T-helper 2 cell (primary cell): ENCODE results near the gene CRADD.
"Not testable (repeated sequence)": the region's sequence is repeated elsewhere in the genome, so short reads cannot be mapped to it uniquely, and the experiment has no call there.

ENCODE experiments used
- DNase-seq, 5 experiments: peaks; one replicate each; pipeline versions ENCODE4 v3.0.0 to v3.0.0-alpha.2; 2012 to 2022
- total RNA-seq, 2 donors: gene quantifications; one replicate each; lab custom pipeline; 2026; lab: John Stamatoyannopoulos, UW

The CRADD gene
- total RNA-seq: 5.9 to 13.5 reads per million in 2 donors

DNA sequence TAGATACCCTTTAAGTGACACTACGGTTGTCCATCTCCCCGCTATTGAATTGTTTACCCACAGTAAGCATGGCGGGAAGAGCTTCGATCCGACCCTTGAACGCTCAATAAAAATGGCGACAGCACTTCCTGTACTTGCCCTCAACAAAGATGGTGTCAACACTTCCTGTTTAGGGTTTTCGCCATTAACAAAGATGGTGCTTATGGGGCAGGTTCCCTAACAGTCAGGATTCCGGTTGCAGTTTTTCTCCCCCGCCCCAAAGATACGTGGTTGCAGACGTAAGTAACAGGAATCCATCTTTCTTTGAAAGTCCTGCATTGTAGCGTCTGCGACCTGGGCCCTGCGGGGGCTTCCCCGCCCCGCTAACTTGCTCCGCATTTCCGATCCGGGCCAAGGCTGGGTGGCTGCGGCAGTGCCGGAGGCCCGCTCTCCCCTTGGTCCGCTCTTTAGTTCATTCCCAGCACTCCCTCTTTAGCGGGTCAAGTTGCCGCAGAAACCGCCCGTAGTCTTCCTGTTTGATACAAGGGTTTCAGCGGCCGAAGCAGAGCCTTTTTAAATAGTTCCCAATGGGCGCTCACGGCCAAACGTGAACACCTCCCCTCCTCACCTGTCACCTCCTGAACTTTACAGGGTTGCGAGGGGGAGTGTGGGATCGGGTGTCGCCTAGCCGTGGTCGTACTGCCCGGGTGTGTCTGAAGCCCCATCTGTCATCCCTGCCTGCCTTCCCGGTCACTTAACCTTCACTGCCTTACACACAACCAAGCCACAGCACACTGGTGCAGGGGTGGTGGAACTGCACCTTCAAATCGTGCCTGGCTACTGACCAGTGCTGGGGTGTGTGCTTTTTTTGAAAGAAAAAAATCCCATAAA is at the start of gene CRADD:
Gene CRADD, plus strand, starts transcription at position 181 of the 870 bp plus-strand sequence.
- DNase-seq: peak; percentile 63 to 99 (median 83)

DNA sequence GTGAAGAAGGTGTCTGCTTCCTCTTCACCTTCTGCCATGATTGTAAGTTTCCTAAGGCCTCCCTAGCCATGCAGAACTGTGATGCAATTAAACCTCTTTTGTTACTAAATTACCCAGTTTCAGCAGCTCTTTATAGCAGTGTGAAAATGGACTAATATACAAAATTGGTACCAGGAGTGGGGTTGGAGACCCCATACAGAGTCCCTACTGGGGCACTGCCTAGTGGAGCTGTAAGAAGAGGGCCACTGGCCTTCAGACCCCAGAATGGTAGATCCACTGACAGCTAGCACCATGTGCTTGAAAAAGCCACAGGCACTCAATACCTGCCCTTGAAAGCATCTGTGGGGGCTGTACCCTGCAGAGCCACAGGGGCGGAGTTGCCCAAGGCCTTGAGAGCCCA is 44.8 kb upstream of the CRADD start:
- DNase-seq: no peak

DNA sequence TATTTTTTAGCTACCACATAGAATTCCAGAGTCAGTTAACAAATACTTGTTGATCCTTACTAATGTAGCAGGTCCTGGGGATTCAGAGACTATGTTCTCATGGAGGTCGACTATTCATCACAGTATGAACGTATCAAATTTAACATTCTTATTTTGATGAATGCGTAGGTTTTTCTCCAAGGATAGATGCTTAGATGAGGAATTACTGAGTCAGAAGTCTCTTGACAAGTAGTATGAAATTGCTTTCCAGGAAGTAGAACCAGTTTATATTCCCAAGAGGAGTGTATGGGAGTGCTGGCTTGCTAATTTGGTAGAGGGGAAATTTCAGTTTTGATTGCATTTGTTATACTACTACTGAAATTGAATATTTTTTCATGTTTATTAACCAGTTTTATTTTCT is 42.8 kb upstream of the CRADD start:
- DNase-seq: no peak

DNA sequence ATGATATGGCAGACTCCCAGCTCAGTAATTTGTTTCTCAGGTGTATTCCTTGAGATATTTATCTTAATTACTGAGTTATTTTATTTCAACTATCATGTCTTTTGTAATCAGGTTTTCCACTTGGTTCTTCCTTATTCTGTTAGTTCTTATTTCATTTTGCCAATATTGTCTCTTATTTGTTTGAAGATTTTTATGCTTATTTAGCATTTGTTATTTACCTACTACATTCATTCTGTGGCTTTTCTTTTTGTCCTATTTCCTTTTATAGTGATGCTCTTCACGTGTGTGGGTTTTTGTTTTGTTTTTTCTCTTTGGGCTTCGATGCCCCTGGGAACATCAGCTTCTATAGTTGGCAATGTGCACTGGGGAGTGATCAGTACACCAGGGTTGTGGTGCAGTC is 40.5 kb upstream of the CRADD start:
- no peak for DNase-seq

DNA sequence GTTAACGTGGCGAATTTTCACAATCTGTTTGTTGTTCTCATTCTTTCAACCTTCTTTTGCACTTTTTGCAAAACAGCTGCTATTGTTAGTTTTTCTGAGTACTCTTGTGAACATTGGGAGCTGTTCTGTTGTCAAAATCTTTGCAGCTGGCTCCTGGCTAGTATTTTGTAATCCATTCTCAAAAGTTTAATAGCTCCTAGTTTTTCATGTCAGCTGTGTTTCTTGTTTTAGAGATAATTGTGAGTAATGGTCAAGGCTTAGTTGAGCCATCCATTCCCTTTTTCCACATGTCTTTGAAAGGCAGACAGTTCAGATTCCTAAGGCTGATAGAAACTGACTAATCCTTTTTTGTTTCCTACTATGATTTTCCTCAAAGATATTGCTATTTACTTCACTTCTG is 39.1 kb upstream of the CRADD start:
- DNase-seq: no peak

DNA sequence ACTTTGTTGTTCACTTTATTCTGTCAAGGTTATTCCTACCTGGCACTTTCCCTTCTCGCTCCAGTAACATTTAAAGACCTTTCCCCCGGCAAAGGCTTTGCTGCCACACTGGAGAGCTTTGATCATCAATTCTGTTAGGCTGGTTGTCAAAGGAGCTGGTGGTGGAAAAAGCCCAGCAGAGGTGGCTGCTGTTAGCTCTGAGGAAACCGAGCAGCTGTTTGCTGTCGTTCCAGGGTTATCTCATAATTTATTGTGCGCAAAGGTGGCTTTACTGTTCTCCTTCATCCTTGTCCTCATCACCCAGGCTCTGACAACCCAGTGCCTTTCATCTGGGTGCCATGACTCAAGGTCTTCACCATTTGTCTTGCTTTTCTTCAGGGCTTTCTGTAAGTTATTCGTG is 38.2 kb upstream of the CRADD start:
- DNase-seq: no peak

DNA sequence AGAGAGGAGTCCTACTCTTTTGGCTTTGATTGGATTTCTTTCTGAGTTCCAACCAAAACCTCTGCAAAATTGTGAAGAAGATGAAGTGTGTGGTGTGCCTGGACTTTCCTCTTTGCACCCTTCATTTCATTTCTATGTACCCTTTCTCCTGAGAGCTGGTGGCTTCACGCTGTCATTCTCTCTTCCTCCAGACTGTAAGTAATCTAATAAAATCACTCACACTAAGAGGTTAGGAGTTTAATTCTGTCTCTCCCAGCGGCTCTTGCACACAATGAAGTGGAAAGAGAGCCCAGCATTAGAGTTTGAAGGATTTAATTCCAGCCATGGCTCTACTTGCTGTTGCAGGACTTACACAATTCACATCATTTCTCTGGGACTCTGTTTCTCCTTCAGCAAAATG is 37.8 kb upstream of the CRADD start:
- DNase-seq: no peak

DNA sequence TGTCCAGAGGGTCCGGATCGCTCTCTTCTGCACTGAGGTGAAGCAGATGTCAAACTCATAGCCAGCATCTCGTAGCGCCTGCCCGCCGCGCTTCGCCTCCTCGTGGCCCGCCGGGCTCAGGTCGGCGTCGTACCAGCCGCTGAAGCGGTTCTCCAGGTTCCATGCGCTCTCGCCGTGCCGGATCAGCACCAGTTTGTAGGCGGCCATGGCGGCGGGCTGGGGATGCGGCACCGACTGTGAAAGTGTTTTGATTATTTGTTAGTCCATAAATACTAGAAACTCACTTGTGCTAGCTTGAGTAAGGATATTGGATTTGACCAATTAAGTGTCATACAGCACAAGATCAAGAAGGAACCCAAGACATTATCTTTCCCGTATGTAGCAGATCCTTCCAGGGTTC is 35.8 kb upstream of the CRADD start:
- DNase-seq: not testable (repeated sequence)

DNA sequence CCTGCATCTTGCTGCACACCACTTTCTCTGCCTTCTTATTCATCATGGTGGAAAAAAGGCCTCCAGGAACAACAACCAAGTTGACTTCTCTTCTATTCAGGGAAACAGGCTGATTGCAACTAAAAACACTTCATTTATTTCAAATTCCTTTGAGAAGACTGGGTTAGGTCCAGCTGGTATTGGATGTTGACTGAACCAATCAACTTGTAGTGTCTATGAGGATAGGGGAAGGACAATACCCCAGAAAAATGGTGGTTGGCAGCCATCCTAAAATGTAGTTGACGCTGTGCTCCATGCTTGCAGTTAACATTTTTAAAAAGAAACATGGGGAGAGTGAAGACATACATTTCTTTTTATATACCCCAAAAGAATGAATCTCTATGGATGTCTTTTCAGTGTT is 34.4 kb upstream of the CRADD start:
- DNase-seq: no peak

DNA sequence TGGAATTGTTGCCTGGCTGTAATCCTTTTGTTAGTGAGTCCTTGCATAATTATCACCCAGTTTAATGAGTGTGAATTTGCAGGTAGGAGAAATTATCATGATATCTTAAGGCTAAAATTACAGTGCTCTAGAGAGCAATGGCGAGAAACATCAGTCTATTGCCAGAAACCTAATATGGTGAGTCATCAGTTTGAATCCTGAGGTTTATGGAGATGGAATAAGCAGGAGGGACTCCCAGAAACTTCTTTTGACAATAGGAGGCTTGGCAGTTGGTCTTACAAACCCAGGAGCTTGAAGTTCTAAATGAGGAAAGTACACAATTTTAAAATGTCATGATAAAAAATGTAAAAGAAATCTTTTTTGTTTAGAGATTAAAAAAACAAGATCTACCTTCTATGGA is 31.5 kb upstream of the CRADD start:
- no peak for DNase-seq

DNA sequence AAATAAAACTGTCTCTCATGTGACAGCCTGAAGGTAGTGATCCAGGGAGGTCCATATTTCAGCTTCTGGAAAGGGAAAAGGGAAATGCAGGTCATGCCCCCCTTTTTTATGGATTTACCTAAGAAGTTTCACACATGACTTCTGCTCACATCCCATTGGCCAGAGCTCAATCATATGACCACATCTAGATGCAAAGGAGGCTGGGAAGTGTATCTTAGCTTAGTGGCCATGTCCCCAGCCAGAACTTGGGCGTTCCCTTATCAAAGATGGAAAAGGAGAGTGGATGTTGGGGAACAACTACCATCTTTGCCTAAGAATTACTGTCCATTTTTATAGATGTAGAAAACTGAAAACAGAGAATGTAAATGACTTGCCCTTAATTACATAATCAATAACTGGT is 26.5 kb upstream of the CRADD start:
- DNase-seq: no peak

DNA sequence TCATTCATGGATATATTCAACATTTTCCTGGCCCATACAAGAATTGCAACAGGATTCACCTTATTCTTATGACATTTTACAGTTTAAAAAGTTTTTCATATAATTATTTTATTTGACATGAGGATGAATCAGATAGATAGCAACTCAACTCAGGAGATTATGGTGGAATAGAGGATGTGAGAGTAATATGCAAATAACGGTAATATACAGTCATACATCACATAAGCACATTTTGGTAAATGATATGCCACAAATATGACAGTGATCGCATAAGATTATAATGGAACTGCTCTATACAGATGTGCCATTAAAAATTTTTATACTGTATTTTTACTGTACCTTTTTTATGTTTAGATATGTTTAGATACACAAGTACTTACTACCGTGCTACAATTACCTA is 24.1 kb upstream of the CRADD start:
- DNase-seq: no peak

DNA sequence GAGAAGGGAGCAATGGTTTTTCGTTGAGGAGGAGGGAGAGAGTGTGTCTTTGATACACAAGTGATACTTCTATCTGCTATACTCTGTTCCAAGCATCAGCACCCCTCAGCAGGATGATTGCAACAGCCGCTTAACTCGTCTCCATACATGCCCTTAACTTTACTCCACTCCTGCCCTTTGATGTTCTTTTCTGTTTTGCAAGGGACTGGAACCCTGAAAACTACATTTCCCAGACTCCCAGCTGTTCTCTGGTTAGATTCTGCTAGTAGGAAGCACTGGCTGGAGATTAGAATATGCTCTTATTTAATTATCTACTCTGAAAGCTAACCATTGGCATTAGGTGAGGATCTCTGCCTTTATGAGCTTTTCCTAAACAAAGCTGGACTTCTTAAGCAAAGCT is 23.5 kb upstream of the CRADD start:
- no peak for DNase-seq

DNA sequence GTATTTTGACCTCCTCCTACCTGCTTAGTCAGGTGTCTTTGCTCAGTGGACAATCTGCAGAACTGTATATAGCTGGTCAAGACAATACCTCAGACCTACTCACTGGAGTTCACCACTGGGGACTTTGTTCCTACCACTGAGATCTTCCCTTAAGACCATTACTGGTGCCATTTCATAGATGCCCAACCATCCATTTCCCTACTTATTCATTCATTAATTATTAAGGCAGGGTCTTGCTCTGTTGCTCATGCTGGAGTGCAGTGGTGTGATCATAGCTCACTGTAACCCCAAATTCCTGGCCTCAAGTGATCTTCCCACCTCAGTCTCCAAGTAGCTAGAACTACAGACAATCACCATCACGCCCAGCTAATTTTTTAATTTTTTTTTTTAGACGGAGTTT is 22.8 kb upstream of the CRADD start:
- DNase-seq: no peak

DNA sequence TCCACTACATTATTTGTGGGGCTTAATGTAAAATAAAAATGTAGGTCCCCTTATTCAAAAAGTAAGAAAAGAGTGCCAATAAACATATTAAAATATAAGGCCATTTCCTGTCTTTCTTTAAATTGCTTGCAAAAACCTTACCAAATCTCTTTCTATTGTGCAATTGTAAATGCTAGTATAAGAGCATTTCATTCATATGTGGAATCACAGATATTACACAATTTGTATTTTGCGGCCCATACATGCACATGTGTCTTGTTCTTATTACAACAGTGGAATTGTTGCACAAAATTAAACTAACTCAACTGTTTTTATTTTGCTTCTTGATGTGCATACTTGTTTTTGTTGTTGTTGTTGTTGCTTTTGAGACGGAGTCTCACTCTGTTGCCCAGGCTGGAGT is 20.1 kb upstream of the CRADD start:
- no peak for DNase-seq

DNA sequence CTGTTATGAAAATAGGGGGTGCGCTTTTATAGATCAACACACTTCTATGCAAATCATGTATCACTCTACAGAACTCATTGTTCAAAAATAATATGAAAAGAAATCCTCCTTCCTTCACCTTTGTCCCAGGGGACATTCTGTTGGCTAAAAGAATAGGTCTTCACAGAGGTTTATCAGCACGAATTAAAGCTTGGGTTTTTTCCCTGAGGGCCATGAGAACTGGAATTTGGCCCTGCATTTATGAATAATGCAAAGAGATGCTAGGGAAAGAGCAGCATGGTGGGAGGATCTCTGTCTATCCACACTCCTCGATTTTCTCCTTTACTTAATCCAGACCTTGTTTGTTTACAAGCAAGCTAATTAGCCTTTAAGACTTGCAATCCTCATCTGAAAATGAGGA is 16.2 kb upstream of the CRADD start:
- DNase-seq: no peak

DNA sequence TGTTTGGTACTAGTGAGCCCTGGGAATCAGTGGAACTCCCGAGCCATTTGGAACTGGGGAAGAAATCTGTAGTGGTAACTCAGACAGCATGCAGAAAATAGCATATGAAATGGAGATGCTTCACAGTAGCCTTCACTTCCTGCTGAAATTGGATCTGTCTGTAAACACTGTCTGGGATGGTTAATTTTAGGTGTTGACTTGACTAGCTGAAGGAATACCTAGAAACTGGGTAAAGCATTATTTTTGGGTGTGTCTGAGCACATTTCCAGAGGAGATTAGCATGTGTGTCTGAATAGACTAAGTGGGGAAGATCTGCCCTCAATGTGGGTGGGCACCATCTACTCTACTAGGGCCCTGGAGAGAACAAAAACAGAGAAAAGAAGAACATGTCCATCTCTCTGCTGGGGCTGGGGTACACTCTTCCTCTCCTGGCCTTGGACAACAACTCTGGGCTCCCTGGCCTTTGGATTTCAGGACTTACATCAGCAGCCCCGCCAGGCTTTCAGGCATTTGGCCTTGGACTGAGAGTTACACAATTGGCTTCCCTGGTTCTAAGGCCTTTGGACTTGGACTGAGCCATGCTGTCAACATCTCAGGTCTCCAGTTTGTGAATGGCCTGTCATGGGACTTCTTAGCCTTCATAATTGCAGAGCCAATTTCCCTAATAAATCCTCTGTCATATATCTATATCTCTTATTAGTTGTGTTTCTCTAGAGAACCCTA is 14.0 kb upstream of the CRADD start:
- DNase-seq: no peak

DNA sequence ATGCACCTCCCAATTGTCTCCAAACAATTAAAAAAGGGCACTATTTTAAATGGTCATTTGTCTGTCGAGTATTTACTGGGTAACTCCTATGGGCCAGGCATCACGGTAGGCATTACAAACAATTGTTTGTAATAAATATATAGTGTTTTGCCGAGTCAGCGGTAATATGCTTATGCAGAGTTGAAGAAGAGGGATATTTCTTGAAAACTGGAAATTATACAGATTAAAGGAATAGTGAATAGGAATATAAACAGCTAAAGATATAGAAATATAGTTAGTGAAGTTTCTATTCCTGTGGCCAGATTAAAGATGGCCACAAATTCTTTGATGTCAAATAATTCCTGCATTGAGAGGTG is 13.5 kb upstream of the CRADD start:
- DNase-seq: no peak

DNA sequence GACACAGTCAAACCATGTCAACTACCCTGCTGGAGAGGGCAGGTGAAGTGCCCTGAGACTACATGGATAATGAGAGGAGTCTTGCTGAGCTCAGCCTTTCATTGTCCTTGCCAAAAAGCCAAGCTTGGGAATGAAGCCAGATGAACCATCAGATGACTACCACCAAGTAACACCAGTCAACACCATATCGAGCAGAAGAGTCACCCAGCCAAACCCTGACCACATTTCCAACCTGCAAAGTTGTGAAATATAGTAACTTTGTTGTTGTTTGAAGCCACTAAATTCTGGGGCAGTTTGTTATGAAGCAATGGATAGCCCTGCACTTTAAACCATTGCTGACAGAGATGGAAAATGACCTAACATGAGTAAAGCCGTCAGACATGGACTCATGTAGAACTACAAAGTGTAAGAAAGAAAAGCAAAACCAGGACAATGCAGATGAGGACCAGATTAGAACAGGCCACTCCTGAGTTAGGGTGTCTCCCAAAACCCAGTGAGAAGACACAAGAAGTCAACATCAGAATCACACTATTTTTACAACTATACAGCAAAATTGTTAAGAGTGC is 12.5 kb upstream of the CRADD start:
- no peak for DNase-seq

DNA sequence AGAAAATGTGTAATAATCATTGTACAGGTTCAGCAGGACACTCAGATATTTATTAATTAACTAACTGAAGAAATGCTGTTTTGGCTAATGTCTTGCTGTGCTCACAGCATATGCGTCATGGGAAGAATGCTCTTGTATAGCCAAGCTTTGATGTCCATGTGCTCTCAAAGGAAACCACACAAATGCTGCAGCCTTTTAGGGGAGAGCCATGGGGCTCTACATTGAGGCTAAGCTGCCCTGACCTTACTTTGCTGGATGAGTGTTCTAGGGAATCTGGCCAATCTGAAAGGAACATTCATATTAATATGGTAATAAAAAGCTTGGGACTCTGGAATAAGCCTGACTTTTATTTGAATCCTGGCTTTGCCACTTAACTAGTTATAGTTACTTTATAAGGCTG is 9.5 kb upstream of the CRADD start:
- no peak for DNase-seq

DNA sequence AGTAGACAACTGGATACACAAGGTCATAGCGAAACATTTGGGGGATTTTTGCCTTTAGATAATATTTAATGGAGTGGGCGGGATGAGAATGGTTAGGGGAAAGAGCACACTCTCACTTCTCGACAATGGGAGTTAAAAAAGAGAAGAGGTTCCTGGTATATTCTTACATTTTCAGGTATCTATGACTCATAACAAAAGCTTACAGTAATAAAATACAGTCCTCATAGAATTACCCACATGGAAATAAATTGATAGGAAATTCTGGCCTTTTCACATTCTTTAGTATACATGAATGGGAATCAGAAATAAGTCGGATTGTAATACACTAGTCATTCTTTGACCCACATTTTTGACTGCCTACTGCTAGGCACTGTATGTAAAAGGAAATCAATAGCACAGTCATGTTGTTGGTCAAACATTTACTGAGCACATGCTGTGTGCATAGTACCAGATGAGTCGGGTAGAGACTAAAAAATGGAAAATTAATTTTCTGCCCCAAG is 8.2 kb upstream of the CRADD start:
- DNase-seq: no peak

DNA sequence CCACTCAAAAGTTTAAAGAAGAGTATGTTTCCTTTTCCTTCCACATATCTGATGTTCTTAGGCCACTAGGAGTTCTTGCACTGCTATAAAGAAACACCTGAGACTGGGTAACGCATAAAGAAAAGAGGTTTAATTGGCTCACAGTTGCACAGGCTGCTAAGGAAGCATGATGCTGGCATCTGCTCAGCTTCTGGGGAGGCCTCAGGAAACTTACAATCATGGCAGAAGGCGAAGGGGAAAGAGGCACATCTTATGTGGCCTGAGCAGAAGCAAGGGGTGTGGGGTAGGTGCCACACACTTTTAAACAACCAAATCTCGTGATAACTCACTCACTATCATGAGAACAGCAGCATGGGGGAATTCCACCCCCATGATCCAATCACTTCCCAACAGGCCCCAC is 7.7 kb upstream of the CRADD start:
- no peak for DNase-seq

DNA sequence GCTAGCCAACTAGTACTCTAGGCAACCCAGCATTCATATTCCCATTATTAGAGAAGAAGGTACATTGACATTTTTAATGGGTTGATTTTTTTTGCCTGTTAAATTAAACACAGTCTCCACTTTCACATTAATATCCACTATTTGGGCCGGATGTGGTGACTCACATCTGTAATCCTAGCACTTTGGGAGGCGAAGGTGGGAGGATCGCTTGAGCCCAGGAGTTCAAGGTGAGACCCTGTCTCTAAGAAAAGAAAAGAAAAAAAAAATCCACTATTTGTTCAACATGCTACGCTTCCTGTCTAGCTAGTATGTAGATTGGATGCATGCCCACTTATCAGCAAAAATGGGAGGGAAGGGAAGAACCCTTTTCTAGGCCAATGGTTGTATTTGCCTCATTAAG is 7.1 kb upstream of the CRADD start:
- DNase-seq: no peak

DNA sequence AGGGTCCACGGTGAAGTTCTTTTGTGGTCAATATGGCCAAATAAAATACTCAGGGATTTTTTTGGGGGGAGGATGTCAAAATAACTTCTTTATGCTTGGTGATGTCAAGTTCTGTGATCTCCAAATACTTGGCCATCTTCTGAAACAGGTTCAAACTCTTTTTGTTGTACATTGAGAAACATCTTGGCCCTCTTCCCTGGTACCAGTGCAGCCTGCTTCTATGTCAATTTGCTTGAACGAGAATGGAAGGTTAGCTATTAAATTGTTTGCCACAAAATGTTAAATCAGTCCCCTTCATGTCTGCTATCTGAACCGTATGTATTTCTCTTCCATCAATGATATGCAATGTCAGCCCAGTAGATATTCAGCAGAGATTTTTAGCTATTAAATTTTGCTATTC is 6.1 kb upstream of the CRADD start:
- no peak for DNase-seq
